ENCODE results near the gene MEIOB. TPM values are rescaled to one million over a fixed set of nuclear protein-coding genes. Genes with fewer than 3 reads are reported as not detected.

The MEIOB gene
- total RNA-seq, 1 donor from 2014 or later = 2.4 TPM

GRCh38 chr16:1819611-1820010, 52.4 kb downstream of the MEIOB start:
- TF ChIP-seq, protein P1, sequence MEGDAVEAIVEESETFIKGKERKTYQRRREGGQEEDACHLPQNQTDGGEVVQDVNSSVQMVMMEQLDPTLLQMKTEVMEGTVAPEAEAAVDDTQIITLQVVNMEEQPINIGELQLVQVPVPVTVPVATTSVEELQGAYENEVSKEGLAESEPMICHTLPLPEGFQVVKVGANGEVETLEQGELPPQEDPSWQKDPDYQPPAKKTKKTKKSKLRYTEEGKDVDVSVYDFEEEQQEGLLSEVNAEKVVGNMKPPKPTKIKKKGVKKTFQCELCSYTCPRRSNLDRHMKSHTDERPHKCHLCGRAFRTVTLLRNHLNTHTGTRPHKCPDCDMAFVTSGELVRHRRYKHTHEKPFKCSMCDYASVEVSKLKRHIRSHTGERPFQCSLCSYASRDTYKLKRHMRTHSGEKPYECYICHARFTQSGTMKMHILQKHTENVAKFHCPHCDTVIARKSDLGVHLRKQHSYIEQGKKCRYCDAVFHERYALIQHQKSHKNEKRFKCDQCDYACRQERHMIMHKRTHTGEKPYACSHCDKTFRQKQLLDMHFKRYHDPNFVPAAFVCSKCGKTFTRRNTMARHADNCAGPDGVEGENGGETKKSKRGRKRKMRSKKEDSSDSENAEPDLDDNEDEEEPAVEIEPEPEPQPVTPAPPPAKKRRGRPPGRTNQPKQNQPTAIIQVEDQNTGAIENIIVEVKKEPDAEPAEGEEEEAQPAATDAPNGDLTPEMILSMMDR (IDR thresholded peaks at IDR 0.05; ENCODE audit: partially characterized antibody, unreplicated experiment) = no peak
- DNase-seq = no peak
- peak overlapping the region; percentile 52 for H3K27ac Mint-ChIP-seq (ENCODE audit: unreplicated experiment)
- no peaks in the 10 kb centered on the region for H3K36me3 Mint-ChIP-seq (ENCODE audit: unreplicated experiment)
- peaks cover 7% of the 10 kb centered on the region for H3K4me1 Mint-ChIP-seq (ENCODE audit: low read depth, unreplicated experiment)
- H3K27me3 Mint-ChIP-seq (ENCODE audit: unreplicated experiment) = peaks cover 3% of the 10 kb centered on the region
- peak overlapping the region; percentile 42 for H3K4me3 Mint-ChIP-seq (ENCODE audit: unreplicated experiment)
- peaks cover 3% of the 10 kb centered on the region for H3K9me3 Mint-ChIP-seq (ENCODE audit: unreplicated experiment)

- no peak for DNase-seq
- TF ChIP-seq, protein P1 (IDR thresholded peaks at IDR 0.05; ENCODE audit: partially characterized antibody, unreplicated experiment) = no peak
- Mint-ChIP-seq H3K9me3 (ENCODE audit: unreplicated experiment) (peaks cover 3% of the 10 kb centered on the region), H3K36me3 (ENCODE audit: unreplicated experiment) (no peaks in the 10 kb centered on the region), H3K27me3 (ENCODE audit: unreplicated experiment) (peaks cover 1% of the 10 kb centered on the region), H3K27ac (ENCODE audit: unreplicated experiment) (no peak overlapping the region), H3K4me3 (ENCODE audit: unreplicated experiment) (peak overlapping the region; percentile 42), H3K4me1 (ENCODE audit: low read depth, unreplicated experiment) (peaks cover 6% of the 10 kb centered on the region)
Measured at GRCh38 chr16:1818873-1819525, 53.0 kb downstream of the MEIOB start.

- H3K27ac Mint-ChIP-seq (ENCODE audit: unreplicated experiment) = no peak overlapping the region
- no peaks in the 10 kb centered on the region for H3K36me3 Mint-ChIP-seq (ENCODE audit: unreplicated experiment)
- DNase-seq = no peak
- TF ChIP-seq, protein P1 (IDR thresholded peaks at IDR 0.05; ENCODE audit: partially characterized antibody, unreplicated experiment) = no peak
- no peak overlapping the region for H3K4me3 Mint-ChIP-seq (ENCODE audit: unreplicated experiment)
- H3K4me1 Mint-ChIP-seq (ENCODE audit: low read depth, unreplicated experiment) = peaks cover 3% of the 10 kb centered on the region
- peaks cover 1% of the 10 kb centered on the region for H3K27me3 Mint-ChIP-seq (ENCODE audit: unreplicated experiment)
- peaks cover 5% of the 10 kb centered on the region for H3K9me3 Mint-ChIP-seq (ENCODE audit: unreplicated experiment)
Measured at GRCh38 chr16:1818204-1818872, 53.6 kb downstream of the MEIOB start.

DNA sequence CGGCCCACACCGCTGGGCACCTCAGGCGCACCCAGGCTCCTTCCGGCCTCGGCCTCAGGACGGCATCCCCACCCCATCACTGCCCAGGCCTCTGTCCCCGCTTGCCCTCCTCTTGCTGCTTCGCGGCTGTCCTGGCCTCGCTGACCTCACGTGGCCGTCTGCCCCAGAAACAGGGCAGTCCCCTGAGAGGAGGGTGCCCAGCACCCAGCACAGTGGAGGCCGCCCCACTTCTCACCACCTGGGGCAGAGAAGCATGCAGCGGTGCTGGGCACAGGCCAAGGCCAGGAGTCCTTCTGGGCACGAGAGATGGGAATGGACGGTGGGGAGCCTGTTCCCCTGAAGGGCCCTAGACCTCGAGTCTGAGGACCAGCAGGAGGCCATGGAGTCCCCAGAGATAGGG, 54.2 kb downstream of the MEIOB start:
- Mint-ChIP-seq H3K27me3 (ENCODE audit: unreplicated experiment) (peaks cover 1% of the 10 kb centered on the region), H3K4me3 (ENCODE audit: unreplicated experiment) (no peak overlapping the region), H3K36me3 (ENCODE audit: unreplicated experiment) (no peaks in the 10 kb centered on the region), H3K27ac (ENCODE audit: unreplicated experiment) (no peak overlapping the region), H3K4me1 (ENCODE audit: low read depth, unreplicated experiment) (peaks cover 3% of the 10 kb centered on the region), H3K9me3 (ENCODE audit: unreplicated experiment) (peaks cover 5% of the 10 kb centered on the region)
- DNase-seq = no peak
- TF ChIP-seq, protein P1 (IDR thresholded peaks at IDR 0.05; ENCODE audit: partially characterized antibody, unreplicated experiment) = no peak

DNA sequence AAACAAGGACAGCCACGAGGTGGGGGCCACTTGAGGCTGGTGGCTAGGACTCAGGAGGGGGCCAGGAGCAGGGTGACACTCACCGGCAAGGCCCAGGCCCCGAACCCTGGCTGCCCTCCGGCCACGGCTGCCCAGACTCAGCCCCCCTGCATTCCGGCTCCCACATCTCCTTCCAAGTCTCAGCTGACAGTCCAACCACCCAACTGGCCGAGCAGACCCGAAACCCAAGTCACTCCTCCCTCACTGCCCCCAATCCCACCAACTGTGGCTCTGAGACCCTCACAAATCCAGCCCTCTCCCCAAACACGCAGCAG, 54.7 kb downstream of the MEIOB start:
- TF ChIP-seq, protein P1 (IDR thresholded peaks at IDR 0.05; ENCODE audit: partially characterized antibody, unreplicated experiment) = no peak
- H3K27ac Mint-ChIP-seq (ENCODE audit: unreplicated experiment) = peak overlapping the region; percentile 59

More for the DNA sequence above, 54.7 kb downstream of the MEIOB start:
- Mint-ChIP-seq H3K27me3 (ENCODE audit: unreplicated experiment) (peaks cover 1% of the 10 kb centered on the region), H3K4me3 (ENCODE audit: unreplicated experiment) (no peak overlapping the region), H3K36me3 (ENCODE audit: unreplicated experiment) (no peaks in the 10 kb centered on the region), H3K4me1 (ENCODE audit: low read depth, unreplicated experiment) (peaks cover 3% of the 10 kb centered on the region), H3K9me3 (ENCODE audit: unreplicated experiment) (peaks cover 5% of the 10 kb centered on the region)
- DNase-seq = no peak
